Ureter (tissue), 1 donor: Measurements from ENCODE around the gene GRM6. TPM values are rescaled to one million over a fixed set of nuclear protein-coding genes. Genes with fewer than 3 reads are reported as not detected.

Experiments
- DNase-seq: peaks from one replicate; pipeline ENCODE4 v3.0.0-alpha.2; 2020; ENCODE audit warnings: low spot score
- total RNA-seq: library from RNA; stranded (reverse); gene quantifications from one replicate; pipeline ENCODE4 v1.2.4, GENCODE V29; 2023
- donor health status: DM: yes; HTN: yes; CAD: no.

GRM6 gene
- total RNA-seq, 1 donor from 2014 or later: not detected

DNA sequence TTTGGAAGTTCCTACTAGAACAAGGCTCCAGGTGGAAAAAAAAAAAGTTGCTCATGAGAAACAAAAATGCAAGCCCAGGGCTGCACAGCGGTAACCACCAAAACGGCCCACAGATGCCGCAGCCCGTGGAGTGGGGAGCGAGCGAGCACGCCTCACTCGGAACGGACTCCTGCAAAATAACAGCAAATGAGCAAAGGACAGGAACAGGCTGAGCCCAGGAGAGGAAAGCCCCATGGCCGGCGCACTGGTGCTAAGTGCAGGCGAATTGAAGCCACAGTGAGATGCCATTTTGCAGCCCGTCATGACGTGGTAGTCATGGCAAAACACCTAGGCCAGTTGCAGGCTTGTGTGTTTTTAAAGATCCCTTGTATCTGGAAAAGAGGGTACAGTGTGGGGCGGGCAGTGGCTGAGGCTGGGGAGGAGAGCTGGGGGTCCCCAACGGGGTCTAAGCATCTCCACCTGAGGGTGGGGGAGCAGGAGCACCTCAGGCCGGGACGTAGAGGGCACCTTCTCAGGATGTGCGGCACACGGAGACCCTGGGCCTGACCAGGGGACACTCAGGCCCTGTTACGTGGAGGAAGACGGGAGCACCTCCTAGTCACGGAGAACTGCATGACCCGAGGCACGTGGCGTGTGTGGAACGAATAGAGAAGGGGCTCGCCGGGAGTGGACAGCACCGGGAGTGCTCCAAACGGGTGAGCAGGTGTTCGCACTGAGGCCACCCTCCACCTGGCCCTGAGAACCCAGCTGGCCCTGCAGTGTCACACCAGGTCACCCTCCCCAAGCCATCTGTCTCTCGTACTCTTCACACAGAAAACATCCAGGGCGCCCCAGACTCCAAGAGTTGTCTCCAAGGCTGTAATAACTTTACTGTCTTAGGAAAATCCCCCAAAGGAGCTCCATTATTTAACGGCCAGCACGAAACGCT, 10.7 kb downstream of the GRM6 start:
- DNase-seq: no peak

DNA sequence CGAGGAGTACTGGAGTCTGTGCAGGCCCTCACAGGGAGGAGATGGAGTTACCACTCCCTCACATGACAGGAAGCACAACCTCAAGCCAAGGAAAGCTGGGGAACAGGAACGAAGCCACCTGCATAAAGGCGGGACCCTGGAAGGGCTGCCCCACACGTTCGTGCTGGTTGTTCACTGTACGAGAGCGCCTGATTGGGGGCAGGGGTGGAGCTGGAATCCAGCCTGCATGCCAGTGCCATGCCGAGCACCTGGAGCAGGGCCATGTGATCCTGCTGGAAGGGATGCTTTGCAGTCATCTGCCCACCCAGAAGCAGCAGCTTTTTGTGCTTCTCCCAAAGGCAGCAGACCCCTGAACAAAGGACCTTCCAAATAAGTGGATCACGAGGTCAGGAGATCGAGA, 11.4 kb downstream of the GRM6 start:
- no peak for DNase-seq

DNA sequence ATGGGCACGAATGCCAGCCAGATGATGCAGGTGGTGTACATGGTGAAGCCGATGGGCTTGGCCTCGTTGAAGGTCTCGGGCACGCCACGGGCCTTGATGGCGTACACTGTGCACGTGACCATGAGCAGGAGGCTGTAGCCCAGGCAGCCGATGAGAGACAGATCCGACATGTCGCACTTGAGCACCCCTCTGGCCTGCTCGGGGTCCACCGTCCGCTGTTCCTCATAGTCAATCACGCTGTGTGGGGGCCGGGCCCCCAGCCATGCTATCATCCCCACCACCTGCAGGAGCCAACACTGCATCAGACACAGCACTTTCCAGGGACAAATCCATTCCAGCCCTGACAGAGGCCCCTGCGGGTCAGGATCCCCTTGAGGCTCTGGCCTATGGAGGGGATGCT, 12.2 kb downstream of the GRM6 start:
- DNase-seq: no peak

DNA sequence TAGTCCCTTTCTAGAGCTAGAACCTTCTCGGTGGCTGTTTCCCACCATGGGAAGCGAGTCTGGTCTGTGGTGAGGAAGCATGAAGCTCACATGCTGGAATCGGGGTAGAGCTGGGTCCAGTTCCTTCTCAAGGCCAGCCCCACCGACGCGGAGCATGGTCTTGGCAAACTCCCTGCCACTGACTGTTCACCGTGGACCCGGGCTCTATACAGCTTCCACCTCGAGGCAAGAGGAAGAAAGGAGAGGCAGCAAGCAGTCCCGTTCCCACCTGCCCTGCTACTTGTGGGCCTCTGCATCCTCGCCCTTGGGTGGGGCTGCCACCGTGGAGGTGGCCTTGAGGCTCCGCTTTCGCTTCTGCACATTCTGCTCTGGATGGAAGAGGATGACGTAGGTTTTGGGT, 13.7 kb downstream of the GRM6 start:
- DNase-seq: no peak

DNA sequence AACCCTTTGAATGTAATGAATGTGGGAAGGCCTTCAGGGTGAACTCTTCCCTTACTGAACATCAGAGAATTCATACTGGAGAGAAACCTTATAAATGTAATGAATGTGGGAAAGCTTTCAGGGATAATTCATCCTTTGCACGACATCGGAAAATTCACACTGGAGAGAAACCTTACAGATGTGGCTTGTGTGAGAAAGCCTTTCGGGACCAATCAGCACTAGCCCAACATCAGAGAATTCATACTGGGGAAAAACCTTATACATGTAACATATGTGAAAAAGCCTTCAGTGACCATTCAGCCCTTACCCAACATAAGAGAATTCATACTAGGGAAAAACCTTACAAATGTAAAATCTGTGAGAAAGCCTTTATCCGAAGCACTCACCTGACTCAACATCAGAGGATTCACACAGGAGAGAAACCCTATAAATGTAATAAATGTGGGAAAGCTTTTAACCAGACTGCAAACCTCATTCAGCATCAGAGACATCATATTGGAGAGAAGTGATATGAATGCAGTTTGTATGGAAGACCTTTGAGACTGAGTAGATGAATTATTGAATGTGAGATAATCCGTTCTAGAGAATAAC, 29.6 kb downstream of the GRM6 start:
- no peak for DNase-seq

DNA sequence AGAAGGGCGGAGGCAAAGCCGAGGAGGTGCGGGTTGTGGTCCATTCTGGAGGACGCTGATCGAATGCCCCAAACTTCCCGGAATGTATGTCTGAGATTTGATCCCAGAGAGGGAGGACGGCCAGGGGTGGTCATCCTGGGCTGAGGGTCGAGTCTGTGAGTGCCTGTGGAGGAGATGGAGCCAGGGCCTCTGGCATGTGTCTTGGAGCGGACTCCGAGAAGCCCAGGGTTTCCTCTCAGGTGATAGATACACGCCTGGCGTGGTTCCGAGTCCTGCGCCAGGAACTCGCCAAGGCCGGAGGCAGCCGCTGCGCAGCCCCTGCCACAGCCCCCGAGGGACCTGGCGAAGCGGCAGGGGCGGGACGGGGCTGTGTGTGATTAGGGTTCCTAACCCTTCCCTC, 53.8 kb downstream of the GRM6 start:
- DNase-seq: peak; percentile 43

DNA sequence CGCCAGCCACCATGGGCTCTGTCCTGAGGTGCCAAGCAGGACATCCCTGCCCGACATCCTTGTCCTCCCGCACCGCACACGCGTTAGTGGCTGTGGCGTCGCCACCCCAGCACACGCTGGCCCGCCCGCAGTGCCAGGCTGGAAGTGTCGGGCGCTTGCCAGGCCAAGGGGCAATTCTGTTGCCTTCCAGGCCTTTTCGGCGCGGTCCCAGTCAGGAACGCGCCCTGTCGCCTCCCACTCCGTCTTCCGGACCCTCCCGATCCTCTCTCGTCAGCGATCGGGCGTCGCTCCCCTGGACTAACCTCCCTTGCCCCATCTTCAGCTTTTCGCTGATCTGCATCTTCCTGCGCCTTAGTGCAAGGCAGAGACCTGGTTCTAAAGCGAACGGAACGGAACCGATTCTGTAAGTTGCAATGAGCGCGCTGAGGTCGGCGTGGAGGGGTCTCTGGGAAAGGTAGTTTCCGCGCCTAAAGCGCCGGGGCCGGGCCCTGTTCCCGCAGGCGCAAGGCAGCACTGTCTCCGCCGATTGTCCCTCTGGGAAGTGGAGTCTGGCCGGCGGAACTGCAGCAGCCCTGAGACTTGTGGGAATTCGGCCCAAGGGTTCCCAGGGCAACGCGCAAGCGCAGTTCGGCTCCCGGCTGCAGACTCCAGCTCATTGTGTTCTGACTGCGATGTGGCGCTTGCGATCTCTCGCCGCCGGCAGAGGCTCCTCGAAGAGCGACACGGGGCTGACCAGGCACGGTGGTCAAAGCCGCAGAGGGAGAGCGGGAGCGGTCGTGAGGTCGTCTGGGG, 54.4 kb downstream of the GRM6 start, which contains the start of gene ZNF454:
ZNF454 (plus strand) TSS at position 630 of the 792 bp plus-strand sequence. CDS start 1,594 bp downstream, outside the sequence.
- peak; percentile 94 for DNase-seq

DNA sequence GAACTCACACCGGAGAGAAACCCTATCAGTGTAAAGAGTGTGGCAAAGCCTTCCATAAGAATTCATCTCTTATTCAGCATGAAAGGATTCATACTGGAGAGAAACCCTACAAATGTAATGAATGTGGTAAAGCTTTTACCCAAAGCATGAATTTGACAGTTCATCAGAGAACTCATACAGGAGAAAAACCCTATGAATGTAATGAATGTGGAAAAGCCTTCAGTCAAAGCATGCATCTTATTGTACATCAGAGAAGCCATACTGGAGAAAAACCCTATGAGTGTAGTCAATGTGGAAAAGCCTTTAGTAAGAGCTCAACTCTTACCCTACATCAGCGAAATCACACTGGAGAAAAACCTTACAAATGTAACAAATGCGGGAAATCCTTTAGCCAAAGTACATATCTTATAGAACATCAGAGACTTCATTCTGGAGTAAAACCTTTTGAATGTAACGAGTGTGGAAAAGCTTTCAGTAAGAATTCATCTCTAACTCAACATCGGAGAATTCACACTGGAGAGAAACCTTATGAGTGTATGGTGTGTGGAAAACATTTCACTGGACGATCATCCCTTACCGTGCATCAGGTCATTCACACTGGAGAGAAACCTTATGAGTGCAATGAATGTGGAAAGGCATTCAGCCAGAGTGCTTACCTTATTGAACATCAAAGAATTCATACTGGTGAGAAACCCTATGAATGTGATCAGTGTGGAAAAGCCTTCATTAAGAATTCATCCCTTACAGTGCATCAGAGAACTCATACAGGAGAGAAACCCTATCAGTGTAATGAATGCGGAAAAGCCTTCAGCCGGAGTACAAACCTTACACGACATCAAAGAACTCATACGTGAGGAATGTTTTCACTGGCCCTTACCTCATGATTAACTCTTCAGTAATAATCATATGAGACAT, 63.0 kb downstream of the GRM6 start:
- DNase-seq: no peak

Other genes with a start within 250 kb of the GRM6 start
- gene ZNF354B, start 135.4 kb downstream of the GRM6 start, total RNA-seq: 15.6 TPM
- gene ZFP2, start 99.4 kb downstream of the GRM6 start, total RNA-seq: 3.0 TPM
- 4.9 TPM for gene ZNF454, start 54.1 kb downstream of the GRM6 start, total RNA-seq
- gene ZNF879, start 28.5 kb upstream of the GRM6 start, total RNA-seq: 4.1 TPM
- gene ZNF354C, start 65.1 kb upstream of the GRM6 start, total RNA-seq: 5.7 TPM